Fibroblast of upper back skin (primary cell): ENCODE data around the gene KAT5.
"Not testable (repeated sequence)": the region's sequence is repeated elsewhere in the genome, so short reads cannot be mapped to it uniquely, and the experiment has no call there.

Experiments used
- DNase-seq: peaks from one replicate; pipeline ENCODE4 v3.0.0-alpha.2; 2013

KAT5 gene

DNA sequence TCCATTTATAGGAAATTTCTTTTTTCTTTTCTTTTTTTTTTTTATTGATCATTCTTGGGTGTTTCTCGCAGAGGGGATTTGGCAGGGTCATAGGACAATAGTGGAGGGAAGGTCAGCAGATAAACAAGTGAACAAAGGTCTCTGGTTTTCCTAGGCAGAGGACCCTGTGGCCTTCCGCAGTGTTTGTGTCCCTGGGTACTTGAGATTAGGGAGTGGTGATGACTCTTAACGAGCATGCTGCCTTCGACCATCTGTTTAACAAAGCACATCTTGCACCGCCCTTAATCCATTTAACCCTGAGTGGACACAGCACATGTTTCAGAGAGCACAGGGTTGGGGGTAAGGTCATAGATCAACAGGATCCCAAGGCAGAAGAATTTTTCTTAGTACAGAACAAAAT is 50.1 kb downstream of the KAT5 start:
- DNase-seq, result not testable (repeated sequence)

DNA sequence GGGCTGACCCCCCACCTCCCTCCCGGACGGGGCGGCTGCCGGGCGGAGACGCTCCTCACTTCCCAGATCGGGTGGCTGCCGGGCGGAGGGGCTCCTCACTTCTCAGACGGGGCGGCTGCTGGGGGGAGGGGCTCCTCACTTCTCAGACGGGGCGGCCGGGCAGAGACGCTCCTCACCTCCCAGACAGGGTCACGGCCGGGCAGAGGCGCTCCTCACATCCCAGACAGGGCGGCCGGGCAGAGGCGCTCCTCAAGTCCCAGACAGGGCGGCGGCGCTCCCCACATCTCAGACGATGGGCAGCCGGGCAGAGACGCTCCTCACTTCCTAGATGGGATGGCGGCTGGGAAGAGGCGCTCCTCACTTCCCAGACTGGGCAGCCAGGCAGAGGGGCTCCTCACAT is 50.8 kb downstream of the KAT5 start:
- DNase-seq, result not testable (repeated sequence)

DNA sequence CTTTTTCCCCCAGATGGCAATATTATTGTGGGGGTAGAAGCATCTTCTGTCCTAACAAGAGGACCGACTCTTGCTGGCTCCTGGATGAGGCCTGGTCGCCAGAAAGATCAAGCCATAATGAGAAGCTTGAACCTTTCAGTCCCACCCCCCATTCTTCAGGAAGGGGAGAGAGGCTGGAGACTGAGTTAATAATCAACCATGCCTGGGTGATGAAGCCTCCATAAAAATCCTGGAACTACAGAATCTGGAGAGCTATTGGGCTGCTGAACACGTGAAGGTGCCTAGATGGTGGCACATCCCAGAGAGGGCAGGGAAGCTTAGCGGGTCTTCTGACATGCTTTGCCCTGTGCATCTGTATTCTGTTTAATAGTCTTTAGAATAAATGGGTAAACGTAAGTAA is 52.4 kb downstream of the KAT5 start:
- no peak for DNase-seq

DNA sequence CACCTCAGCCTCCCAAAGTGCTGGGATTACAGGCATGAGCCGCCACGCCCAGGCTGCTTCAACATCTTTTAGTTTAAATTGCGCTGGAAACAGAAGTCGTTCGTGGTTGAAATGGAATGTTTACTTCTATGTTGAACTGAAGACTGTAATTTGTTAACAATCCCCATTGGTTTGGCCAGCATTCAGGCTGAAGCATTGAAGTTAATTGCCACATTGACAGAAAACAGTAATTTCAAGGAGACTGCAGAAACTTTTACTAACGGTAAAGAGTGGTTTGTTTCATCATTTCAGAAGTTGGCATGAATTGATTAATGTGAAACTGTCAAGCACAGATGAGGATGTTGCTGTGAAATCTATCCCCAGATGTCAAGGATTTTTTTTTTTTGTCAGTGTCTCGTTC is 54.5 kb downstream of the KAT5 start:
- DNase-seq, result peak; percentile 63

DNA sequence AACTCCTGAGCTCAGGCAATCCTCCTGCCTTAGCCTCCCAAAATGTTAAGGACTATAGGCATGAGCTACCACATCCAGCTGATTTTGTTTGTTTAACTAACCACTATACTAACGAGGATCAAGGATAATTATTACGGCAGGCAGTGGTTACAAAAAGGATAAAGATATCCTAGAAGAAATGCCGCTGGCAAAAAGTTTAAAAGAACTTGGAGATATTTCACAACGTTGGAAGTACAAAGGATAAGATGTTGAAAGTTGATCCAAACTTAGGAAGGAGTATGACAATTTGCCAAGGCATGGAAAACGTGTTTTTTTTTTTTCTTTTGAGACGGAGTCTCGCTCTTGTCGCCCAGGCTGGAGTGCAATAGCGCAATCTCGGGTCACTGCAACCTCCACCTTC is 55.4 kb downstream of the KAT5 start:
- DNase-seq, result no peak

DNA sequence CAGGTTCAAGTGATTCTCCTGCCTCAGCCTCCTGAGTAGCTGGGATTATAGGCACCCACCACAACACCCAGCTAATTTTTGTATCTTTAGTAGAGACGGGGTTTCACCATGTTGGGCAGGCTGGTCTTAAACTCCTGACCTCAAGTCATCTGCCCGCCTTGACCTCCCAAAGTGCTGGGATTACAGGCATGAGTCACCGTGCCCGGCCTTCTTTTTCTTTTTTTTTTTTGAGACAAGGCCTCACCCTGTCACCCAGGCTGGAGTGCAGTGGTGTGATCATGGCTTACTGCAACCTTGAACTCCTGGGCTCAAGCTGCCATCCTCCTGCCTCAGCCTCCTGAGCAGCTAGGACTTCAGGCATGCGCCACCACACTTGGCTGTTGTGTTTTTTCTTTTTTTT is 55.8 kb downstream of the KAT5 start:
- DNase-seq, result not testable (repeated sequence)
